Measurements from ENCODE around the gene BARX1. TPM values are rescaled to one million over a fixed set of nuclear protein-coding genes. Genes with fewer than 3 reads are reported as not detected.
A peak's percentile ranks its signal among the peaks of the same experiment; 100 is the strongest.

Gene BARX1
- total and polyA plus RNA-seq, 7 donors: 0.23 TPM; not detected in 6

DNA sequence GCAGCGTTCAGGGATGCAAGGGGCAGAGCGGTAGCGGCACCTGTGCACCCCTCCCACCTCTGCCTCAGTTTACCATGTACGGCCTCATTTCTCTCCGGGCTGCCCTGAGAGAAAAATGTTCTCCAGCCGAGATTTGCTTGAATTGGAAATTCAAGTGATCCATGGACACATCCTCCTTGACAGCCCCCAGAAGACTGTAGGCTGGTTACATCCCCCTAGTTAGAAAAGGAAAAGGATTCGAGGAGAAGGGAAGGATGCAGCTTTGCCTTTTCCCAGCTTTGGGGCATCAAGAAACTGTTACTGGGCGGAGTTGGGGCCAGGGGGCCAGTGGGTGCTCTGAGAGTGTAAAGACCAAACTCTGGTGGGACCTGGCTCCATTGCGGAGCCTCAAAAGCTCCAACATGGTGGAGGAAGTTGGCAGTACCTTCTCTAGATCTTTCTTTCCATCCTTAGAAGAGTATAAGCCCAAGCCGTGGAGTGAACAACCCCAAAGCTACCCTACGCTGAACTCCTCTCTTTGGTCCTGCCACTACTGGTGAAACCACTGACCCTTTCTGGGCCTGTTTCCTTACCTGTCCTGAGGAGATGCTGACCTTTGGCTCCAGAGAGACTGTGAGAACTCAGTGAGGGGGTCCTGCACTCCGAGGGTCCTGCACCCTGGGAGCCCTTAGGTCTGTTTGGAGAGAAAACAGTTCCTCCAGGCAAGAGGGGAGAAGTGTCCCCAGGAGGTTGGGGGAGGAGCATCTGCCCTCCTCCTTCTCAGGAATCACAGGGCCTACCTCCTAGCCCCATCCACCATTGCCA lies 1.0 kb upstream of the BARX1 start:
- no peaks in the 10 kb centered on the region for H3K9me3 ChIP-seq
- peaks cover 87 to 98% (median 96%) of the 10 kb centered on the region in 3 donors for H3K27me3 ChIP-seq
- no peak overlapping the region for H3K4me3 ChIP-seq
- H3K36me3 ChIP-seq: no peaks in the 10 kb centered on the region
- no peak overlapping the region for H3K27ac ChIP-seq
- intact Hi-C loops (cut with DNase I): no loop called here
- peaks cover 0 to 71% (median 70%) of the 10 kb centered on the region in 4 donors for H3K4me1 ChIP-seq
- 25 to 33% methylated on average over 12 of the region's 12 CpGs for WGBS, 2 donors
- no peak for DNase-seq
- no peak for TF ChIP-seq EP300 (IDR thresholded peaks at IDR 0.05)
- TF ChIP-seq, protein P1, sequence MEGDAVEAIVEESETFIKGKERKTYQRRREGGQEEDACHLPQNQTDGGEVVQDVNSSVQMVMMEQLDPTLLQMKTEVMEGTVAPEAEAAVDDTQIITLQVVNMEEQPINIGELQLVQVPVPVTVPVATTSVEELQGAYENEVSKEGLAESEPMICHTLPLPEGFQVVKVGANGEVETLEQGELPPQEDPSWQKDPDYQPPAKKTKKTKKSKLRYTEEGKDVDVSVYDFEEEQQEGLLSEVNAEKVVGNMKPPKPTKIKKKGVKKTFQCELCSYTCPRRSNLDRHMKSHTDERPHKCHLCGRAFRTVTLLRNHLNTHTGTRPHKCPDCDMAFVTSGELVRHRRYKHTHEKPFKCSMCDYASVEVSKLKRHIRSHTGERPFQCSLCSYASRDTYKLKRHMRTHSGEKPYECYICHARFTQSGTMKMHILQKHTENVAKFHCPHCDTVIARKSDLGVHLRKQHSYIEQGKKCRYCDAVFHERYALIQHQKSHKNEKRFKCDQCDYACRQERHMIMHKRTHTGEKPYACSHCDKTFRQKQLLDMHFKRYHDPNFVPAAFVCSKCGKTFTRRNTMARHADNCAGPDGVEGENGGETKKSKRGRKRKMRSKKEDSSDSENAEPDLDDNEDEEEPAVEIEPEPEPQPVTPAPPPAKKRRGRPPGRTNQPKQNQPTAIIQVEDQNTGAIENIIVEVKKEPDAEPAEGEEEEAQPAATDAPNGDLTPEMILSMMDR (IDR thresholded peaks at IDR 0.05): no peak
- TF ChIP-seq POLR2AphosphoS5 (IDR thresholded peaks at IDR 0.05): no peak
- no peak for TF ChIP-seq POLR2A (IDR thresholded peaks at IDR 0.05)

DNA sequence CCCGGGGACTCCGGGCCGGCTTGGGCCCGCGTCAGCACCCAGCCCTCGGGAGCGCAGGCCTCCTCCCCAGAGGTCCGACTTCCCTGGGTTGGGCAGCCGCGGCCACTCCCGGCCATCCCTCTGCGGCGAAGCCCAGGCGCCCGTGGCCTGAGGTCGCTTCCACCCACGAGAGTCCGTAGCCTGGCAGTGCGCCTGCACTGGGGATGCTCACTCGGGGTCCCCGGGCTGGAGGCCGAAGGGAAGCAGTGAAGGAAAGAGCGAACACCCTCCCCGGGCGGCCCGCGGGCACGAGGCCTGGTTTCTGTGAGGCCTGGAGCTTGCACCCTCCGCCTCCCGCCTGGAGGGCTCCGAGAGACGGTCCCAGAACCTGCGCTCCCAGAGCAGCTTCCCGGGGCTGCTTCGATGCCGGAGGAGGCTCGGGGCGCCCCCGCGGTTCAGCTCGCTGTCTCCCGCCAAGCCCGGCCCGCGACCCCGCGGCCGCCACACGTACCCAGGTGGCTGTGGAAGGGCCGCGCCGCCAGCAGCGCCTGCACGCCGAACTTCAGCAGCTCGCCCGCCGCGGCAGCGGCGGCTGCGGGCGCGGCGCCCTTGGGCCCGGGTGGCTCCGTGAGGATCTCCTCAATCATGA lies 607 bp downstream of the BARX1 start:
- intact Hi-C loops (cut with DNase I): no loop called here
- Histone ChIP-seq H3K4me3 (peak overlapping the region in 2 of 4 donors; percentile 31), H3K27me3 (peaks cover 76 to 98% (median 95%) of the 10 kb centered on the region in 3 donors), H3K9me3 (no peaks in the 10 kb centered on the region), H3K27ac (no peak overlapping the region), H3K36me3 (no peaks in the 10 kb centered on the region), H3K4me1 (peaks cover 0 to 68% (median 65%) of the 10 kb centered on the region in 4 donors)
- 4 to 5% methylated on average over 67 of the region's 67 CpGs for WGBS, 2 donors
- peak; percentile 50 for DNase-seq
- TF ChIP-seq POLR2AphosphoS5 (IDR thresholded peaks at IDR 0.05) (no peak), EP300 (IDR thresholded peaks at IDR 0.05) (no peak), POLR2A (IDR thresholded peaks at IDR 0.05) (no peak)
- TF ChIP-seq, protein P1 (IDR thresholded peaks at IDR 0.05): no peak

DNA sequence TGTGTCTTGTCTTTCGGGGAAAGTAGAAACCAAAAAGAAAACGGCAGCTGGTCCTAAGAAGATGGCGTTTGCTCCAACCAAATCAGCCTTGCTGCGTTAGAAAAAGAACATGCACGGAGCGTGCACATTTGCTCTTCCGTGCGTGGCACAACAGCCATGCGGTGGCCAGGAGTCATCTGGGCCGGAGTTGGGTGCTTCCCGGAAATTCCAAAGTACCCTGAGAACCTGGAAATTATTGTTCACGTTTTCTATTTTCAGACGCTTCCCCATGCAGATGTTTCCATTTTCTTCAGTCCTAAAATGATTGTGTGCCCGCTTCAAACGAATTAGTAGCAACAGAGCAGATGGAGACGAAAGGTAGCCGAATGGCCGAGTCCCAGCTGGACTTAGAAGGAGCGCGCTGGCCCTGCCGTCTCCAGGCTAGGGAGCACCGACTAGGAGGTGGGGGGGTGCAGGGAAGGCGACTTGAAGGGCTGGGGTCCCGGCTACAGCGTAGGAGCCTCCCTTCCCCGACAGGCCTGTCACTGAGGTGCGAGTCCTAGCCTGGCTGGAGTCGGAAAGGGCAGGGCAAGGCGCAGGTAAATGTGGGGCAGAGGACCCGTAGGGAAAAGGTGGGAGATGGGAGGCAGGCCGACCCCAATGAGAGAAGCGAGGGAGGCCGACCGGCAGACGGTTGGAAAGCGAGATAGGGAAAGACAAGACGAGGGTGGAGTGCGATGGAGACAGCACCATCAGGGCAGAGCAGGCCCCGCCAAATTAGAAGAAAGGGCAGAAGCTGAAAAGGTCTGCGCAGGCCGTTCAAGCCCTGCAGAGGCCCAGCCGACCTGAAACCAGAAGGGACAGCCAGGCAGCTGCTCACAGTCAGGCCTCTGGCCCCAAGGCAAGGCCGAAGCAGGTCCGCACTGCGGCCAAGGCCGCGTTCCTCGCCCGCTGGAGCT lies 1.4 kb downstream of the BARX1 start:
- intact Hi-C loops (cut with DNase I): no loop called here
- Histone ChIP-seq H3K27ac (no peak overlapping the region), H3K4me3 (no peak overlapping the region), H3K27me3 (peaks cover 76 to 98% (median 95%) of the 10 kb centered on the region in 3 donors), H3K36me3 (no peaks in the 10 kb centered on the region), H3K9me3 (no peaks in the 10 kb centered on the region), H3K4me1 (peaks cover 0 to 67% (median 59%) of the 10 kb centered on the region in 4 donors)
- WGBS, 2 donors: 20 to 28% methylated on average over 49 of the region's 49 CpGs
- DNase-seq: peak; percentile 55
- peak in 1 of 4 donors; percentile 15 for TF ChIP-seq POLR2AphosphoS5 (IDR thresholded peaks at IDR 0.05)
- TF ChIP-seq POLR2A (IDR thresholded peaks at IDR 0.05): no peak

DNA sequence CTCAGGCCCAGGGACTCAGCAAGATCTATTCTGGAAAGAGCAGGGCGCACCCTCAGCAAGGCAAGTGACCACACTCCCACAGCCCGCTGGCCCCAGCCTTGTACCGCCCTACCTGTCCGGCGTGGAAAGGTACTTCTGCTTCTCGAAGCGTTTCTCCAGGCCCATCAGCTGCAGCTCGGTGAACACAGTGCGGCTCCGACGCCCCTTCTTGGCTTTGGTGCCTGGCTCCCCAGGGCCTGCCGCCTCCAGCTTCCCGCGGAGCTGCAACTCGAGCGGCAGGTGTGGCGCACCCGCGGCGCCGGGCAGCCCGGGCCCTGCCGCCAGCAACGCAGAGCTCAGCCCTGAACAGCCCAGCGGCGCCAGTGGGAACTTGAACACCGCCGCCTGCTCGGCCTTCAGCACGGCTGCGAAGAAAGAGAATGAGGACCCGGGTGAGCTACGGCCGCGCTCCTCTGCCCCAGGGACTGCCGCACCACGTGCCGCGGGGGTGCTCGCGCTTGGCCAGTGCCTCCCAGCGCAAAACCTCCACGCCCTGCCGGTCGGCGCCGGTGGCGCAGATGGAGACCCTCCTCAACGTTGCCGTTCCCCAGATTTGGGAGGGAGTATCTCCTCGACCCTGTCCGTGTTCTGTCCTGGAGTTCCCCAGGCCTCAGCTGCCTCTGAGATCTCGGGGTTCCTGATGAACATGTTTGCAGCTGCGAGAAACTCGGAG lies 2.2 kb downstream of the BARX1 start:
- DNase-seq: peak; percentile 41
- TF ChIP-seq EP300 (IDR thresholded peaks at IDR 0.05) (no peak), POLR2A (IDR thresholded peaks at IDR 0.05) (no peak), POLR2AphosphoS5 (IDR thresholded peaks at IDR 0.05) (no peak)
- TF ChIP-seq, protein P1 (IDR thresholded peaks at IDR 0.05): no peak
- Histone ChIP-seq H3K27me3 (peaks cover 75 to 98% (median 95%) of the 10 kb centered on the region in 3 donors), H3K36me3 (no peaks in the 10 kb centered on the region), H3K4me3 (no peak overlapping the region), H3K27ac (no peak overlapping the region), H3K4me1 (peaks cover 0 to 67% (median 55%) of the 10 kb centered on the region in 4 donors), H3K9me3 (no peaks in the 10 kb centered on the region)
- intact Hi-C loops (cut with DNase I): no loop called here
- WGBS, 2 donors: 2 to 3% methylated on average over 55 of the region's 55 CpGs
